HG02678 (cell line): ENCODE results near the gene AP2A1.

Source experiments
- ATAC-seq: cut with Tn5 transposase; IDR thresholded peaks from one replicate; pipeline ENCODE4 v1.9.1; 2021; ENCODE audit warnings: mild to moderate bottlenecking, moderate library complexity; ENCODE audit not compliant: unreplicated experiment

The AP2A1 gene

GRCh38 chr19:49766007-49766929, 533 bp upstream of the AP2A1 start:
- peak; percentile 89 for ATAC-seq

GRCh38 chr19:49767381-49767780, 580 bp downstream of the AP2A1 start:
- ATAC-seq = no peak

GRCh38 chr19:49767967-49768581, 1.3 kb downstream of the AP2A1 start:
- ATAC-seq = no peak

- ATAC-seq = no peak
These were observed 3.7 kb downstream of the AP2A1 start for GRCh38 chr19:49770529-49770928.

GRCh38 chr19:49771674-49772139, 4.9 kb downstream of the AP2A1 start:
- no peak for ATAC-seq

GRCh38 chr19:49772850-49773432, 6.1 kb downstream of the AP2A1 start:
- no peak for ATAC-seq

- no peak for ATAC-seq
These were observed 7.0 kb downstream of the AP2A1 start for GRCh38 chr19:49773663-49774350.

GRCh38 chr19:49774969-49775368, 8.2 kb downstream of the AP2A1 start:
- no peak for ATAC-seq

- no peak for ATAC-seq
These were observed 9.1 kb downstream of the AP2A1 start for GRCh38 chr19:49775742-49776370.

GRCh38 chr19:49776371-49776764, 9.6 kb downstream of the AP2A1 start:
- ATAC-seq = no peak

- ATAC-seq = no peak
These were observed 13.1 kb downstream of the AP2A1 start for GRCh38 chr19:49779731-49780555.

- ATAC-seq = no peak
These were observed 14.1 kb downstream of the AP2A1 start for GRCh38 chr19:49780861-49781260.

- no peak for ATAC-seq
These were observed 14.6 kb downstream of the AP2A1 start for GRCh38 chr19:49781394-49781793.

GRCh38 chr19:49782515-49782914, 15.7 kb downstream of the AP2A1 start:
- no peak for ATAC-seq

- no peak for ATAC-seq
These were observed 19.6 kb downstream of the AP2A1 start for GRCh38 chr19:49786376-49786820.

GRCh38 chr19:49787746-49788145, 20.9 kb downstream of the AP2A1 start:
- ATAC-seq = no peak

- ATAC-seq = no peak
These were observed 22.1 kb downstream of the AP2A1 start for GRCh38 chr19:49788857-49789256.

- ATAC-seq = no peak
These were observed 24.1 kb downstream of the AP2A1 start for GRCh38 chr19:49790866-49791265.

GRCh38 chr19:49791776-49792445, 25.1 kb downstream of the AP2A1 start:
- no peak for ATAC-seq
